ENCODE results near the gene GDPD5. TPM values are rescaled to one million over a fixed set of nuclear protein-coding genes. Genes with fewer than 3 reads are reported as not detected.

Gene GDPD5
- total RNA-seq, 1 donor from 2014 or later, result 2.1 TPM

DNA sequence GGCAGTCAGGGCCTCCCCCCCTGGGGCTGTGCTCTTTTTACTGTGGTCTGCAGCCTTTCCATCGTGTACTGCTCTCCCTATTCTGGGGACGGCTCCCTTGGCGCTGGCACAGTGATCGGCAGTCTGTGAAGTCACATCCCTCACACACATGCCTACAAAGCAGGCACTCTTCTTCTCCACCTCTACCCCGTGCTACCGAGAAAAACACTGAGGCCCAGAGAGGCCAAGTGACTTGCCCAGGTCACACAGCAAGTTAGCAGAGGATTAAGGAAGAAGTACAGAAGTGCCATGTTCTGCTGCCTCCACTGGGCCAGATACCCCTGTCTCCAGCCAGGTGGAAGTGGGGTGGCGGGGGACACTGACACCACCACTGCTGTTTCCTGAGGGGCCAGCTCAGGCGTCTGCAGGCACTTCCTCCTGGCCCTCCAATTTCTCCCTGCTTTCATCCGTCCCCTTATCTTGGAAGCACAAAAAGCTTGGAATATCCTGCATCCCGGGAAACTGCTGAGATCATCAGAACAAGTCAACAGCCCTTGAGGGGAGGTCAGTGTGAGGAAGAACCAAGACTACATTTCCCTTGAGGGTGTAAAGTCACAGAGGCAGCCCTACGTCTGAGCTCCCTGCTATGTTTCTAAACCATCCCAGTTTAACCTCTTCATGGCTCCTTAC lies 62.5 kb downstream of the GDPD5 start:
- TF ChIP-seq, protein P1, sequence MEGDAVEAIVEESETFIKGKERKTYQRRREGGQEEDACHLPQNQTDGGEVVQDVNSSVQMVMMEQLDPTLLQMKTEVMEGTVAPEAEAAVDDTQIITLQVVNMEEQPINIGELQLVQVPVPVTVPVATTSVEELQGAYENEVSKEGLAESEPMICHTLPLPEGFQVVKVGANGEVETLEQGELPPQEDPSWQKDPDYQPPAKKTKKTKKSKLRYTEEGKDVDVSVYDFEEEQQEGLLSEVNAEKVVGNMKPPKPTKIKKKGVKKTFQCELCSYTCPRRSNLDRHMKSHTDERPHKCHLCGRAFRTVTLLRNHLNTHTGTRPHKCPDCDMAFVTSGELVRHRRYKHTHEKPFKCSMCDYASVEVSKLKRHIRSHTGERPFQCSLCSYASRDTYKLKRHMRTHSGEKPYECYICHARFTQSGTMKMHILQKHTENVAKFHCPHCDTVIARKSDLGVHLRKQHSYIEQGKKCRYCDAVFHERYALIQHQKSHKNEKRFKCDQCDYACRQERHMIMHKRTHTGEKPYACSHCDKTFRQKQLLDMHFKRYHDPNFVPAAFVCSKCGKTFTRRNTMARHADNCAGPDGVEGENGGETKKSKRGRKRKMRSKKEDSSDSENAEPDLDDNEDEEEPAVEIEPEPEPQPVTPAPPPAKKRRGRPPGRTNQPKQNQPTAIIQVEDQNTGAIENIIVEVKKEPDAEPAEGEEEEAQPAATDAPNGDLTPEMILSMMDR (IDR thresholded peaks at IDR 0.05; ENCODE audit: insufficient read depth, low read length, severe bottlenecking), result no peak
- no peaks in the 10 kb centered on the region for H3K36me3 ChIP-seq (ENCODE audit: control insufficient read depth, insufficient read depth, low read length)
- FAIRE-seq (no peak), DNase-seq (ENCODE audit: low read depth) (no peak)
- no peak overlapping the region for H3K4me3 ChIP-seq (ENCODE audit: low read depth, low read length)
- H3K27me3 ChIP-seq (ENCODE audit: control insufficient read depth, insufficient read depth, low read length), result no peaks in the 10 kb centered on the region

DNA sequence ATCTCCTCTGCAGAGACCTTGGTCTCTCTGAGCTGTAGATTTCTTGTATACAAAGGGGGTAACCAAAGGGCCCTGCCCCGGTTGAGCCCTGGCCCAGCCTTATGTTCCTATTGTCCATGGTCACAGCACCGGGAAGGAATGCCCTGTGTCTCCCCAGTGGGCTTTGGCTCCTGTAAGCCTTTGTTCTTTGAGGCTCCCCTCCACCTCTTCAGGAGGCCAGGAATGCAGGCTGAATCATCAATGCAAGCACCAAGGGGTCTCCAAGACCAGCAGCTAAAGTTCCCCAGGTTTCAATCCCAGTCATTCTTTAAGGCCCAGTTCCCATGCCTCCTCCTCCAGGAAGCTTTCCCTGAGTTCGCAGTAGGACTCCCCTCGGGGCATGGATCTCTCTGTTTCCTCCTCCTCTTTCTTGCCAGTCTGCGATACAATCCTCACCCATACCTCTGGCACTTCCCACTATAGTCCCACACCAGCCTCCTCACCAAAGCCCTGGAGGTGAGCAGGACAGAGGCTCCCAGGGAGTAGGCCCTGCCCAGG lies 63.6 kb downstream of the GDPD5 start:
- H3K36me3 ChIP-seq (ENCODE audit: control insufficient read depth, insufficient read depth, low read length), result no peaks in the 10 kb centered on the region
- TF ChIP-seq, protein P1 (IDR thresholded peaks at IDR 0.05; ENCODE audit: insufficient read depth, low read length, severe bottlenecking), result no peak
- no peak overlapping the region for H3K4me3 ChIP-seq (ENCODE audit: low read depth, low read length)
- FAIRE-seq (no peak), DNase-seq (ENCODE audit: low read depth) (no peak)
- no peaks in the 10 kb centered on the region for H3K27me3 ChIP-seq (ENCODE audit: control insufficient read depth, insufficient read depth, low read length)

- FAIRE-seq, result no peak
- no peak overlapping the region for H3K4me3 ChIP-seq (ENCODE audit: low read depth, low read length)
- no peak for DNase-seq (ENCODE audit: low read depth)
- H3K27me3 ChIP-seq (ENCODE audit: control insufficient read depth, insufficient read depth, low read length), result no peaks in the 10 kb centered on the region
- H3K36me3 ChIP-seq (ENCODE audit: control insufficient read depth, insufficient read depth, low read length), result no peaks in the 10 kb centered on the region
- TF ChIP-seq, protein P1 (IDR thresholded peaks at IDR 0.05; ENCODE audit: insufficient read depth, low read length, severe bottlenecking), result no peak
Observed at GRCh38 chr11:75461151-75461550, 64.6 kb downstream of the GDPD5 start.

DNA sequence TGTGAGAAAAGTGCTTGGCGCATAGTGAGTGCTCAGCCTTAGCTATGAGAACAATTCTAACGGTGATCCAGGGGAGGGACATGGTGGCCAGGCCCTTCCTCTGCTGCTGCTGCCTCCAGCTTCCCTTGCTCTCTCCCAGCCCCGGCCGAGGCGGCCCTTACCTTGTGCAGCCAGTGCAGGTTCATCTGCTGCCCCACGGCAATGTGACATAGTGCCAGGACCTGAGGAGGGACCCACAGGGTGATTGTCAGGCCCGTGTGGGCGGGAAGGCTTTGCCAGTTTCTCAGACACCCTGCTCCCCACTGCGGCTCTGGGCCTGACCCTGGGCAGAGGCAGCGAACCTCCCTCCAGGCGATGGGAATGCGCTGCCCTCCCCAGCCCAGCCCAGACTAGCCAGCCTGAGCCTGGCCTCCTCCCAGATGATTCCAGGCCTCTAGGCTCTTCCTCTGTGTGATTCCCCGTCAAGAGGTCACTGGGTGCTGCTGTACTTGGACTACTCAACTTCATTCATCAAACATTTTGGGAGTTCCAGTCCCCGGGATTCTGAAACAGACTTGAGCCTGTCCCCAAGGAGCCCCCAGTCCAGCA lies 69.1 kb downstream of the GDPD5 start:
- Histone ChIP-seq H3K4me3 (ENCODE audit: low read depth, low read length) (no peak overlapping the region), H3K27me3 (ENCODE audit: control insufficient read depth, insufficient read depth, low read length) (no peaks in the 10 kb centered on the region), H3K36me3 (ENCODE audit: control insufficient read depth, insufficient read depth, low read length) (no peaks in the 10 kb centered on the region)
- no peak for FAIRE-seq
- DNase-seq (ENCODE audit: low read depth), result no peak
- TF ChIP-seq, protein P1 (IDR thresholded peaks at IDR 0.05; ENCODE audit: insufficient read depth, low read length, severe bottlenecking), result no peak

GRCh38 chr11:75454987-75455386 lies 70.8 kb downstream of the GDPD5 start:
- DNase-seq (ENCODE audit: low read depth) (no peak), FAIRE-seq (no peak)
- TF ChIP-seq, protein P1 (IDR thresholded peaks at IDR 0.05; ENCODE audit: insufficient read depth, low read length, severe bottlenecking), result no peak
- no peaks in the 10 kb centered on the region for H3K36me3 ChIP-seq (ENCODE audit: control insufficient read depth, insufficient read depth, low read length)
- no peaks in the 10 kb centered on the region for H3K27me3 ChIP-seq (ENCODE audit: control insufficient read depth, insufficient read depth, low read length)
- H3K4me3 ChIP-seq (ENCODE audit: low read depth, low read length), result no peak overlapping the region
